Right lung (tissue), 5 donors: ENCODE measurements around the gene TNPO3. TPM values are rescaled to one million over a fixed set of nuclear protein-coding genes. Genes with fewer than 3 reads are reported as not detected.
"Not testable (repeated sequence)": the region's sequence is repeated elsewhere in the genome, so short reads cannot be mapped to it uniquely, and the experiment has no call there.

Experiments
- DNase-seq, 2 donors: peaks; one replicate each; pipeline ENCODE4 v3.0.0-alpha.2; 2013
- polyA plus RNA-seq, 5 donors: library from polyadenylated mRNA; unstranded; fragments of 120-200 nt; gene quantifications; one replicate each; pipeline versions ENCODE4 v1.2.1 to v1.2.3, GENCODE V29; 2013; ENCODE audit warnings: inconsistent platforms in 1 of 5, low replicate concordance in 1 of 5; ENCODE audit not compliant: insufficient read length in 5 of 5, insufficient read depth in 1 of 5

The TNPO3 gene
- polyA plus RNA-seq, 5 donors, result 28.8 to 40.4 (median 36.3) TPM

- no peak for DNase-seq
Observed at GRCh38 chr7:129073738-129074137, 18.8 kb upstream of the TNPO3 start.

GRCh38 chr7:129073204-129073603 is 18.3 kb upstream of the TNPO3 start:
- DNase-seq, result no peak

- no peak for DNase-seq
Observed at GRCh38 chr7:129072479-129073011, 17.6 kb upstream of the TNPO3 start.

GRCh38 chr7:129069021-129069420 is 14.1 kb upstream of the TNPO3 start:
- DNase-seq, result no peak

- DNase-seq, result no peak
Observed at GRCh38 chr7:129067943-129068548, 13.1 kb upstream of the TNPO3 start.

- not testable (repeated sequence) for DNase-seq
Observed at GRCh38 chr7:129067132-129067561, 12.2 kb upstream of the TNPO3 start.

GRCh38 chr7:129066290-129067131 is 11.6 kb upstream of the TNPO3 start:
- no peak for DNase-seq

GRCh38 chr7:129055861-129056464 is 1.1 kb upstream of the TNPO3 start:
- no peak for DNase-seq

- DNase-seq, result no peak
Observed at GRCh38 chr7:129055294-129055816, 444 bp upstream of the TNPO3 start.

GRCh38 chr7:129053938-129054437 is 923 bp downstream of the TNPO3 start:
- DNase-seq, result peak in 1 of 2 donors; percentile 18

GRCh38 chr7:129052441-129052840 is 2.5 kb downstream of the TNPO3 start:
- no peak for DNase-seq

- not testable (repeated sequence) for DNase-seq
Observed at GRCh38 chr7:129051459-129051858, 3.5 kb downstream of the TNPO3 start.

- DNase-seq, result no peak
Observed at GRCh38 chr7:129047761-129048160, 7.2 kb downstream of the TNPO3 start.

GRCh38 chr7:129045682-129046081 is 9.2 kb downstream of the TNPO3 start:
- DNase-seq, result no peak

- no peak for DNase-seq
Observed at GRCh38 chr7:129043012-129043411, 11.9 kb downstream of the TNPO3 start.

- no peak for DNase-seq
Observed at GRCh38 chr7:129041142-129042085, 13.5 kb downstream of the TNPO3 start.

GRCh38 chr7:129038468-129038867 is 16.4 kb downstream of the TNPO3 start:
- DNase-seq, result not testable (repeated sequence)

GRCh38 chr7:129037585-129037984 is 17.3 kb downstream of the TNPO3 start:
- DNase-seq, result no peak

- no peak for DNase-seq
Observed at GRCh38 chr7:129032017-129032416, 22.9 kb downstream of the TNPO3 start.

- DNase-seq, result no peak
Observed at GRCh38 chr7:129030440-129030839, 24.5 kb downstream of the TNPO3 start.

GRCh38 chr7:129024125-129024524 is 30.8 kb downstream of the TNPO3 start:
- DNase-seq, result no peak
